ENCODE measurements around the gene CDH4. TPM values are rescaled to one million over a fixed set of nuclear protein-coding genes. Genes with fewer than 3 reads are reported as not detected.

The CDH4 gene
- total RNA-seq, 2 donors from 2014 or later: 0.07 to 0.94 TPM

GRCh38 chr20:61561111-61561830 is 309.2 kb downstream of the CDH4 start:
- H3K27me3 ChIP-seq: no peaks in the 10 kb centered on the region
- no peaks in the 10 kb centered on the region for H3K4me1 ChIP-seq
- no peak for DNase-seq (ENCODE audit: low spot score)
- no peak overlapping the region for H3K4me3 ChIP-seq
- H3K27ac ChIP-seq: no peak overlapping the region
- H3K36me3 ChIP-seq: no peaks in the 10 kb centered on the region
- TF ChIP-seq CTCF (IDR thresholded peaks at IDR 0.05): no peak
- H3K9me3 ChIP-seq: no peaks in the 10 kb centered on the region

- Histone ChIP-seq H3K4me3 (no peak overlapping the region), H3K9me3 (no peaks in the 10 kb centered on the region), H3K4me1 (no peaks in the 10 kb centered on the region), H3K27me3 (no peaks in the 10 kb centered on the region), H3K27ac (no peak overlapping the region), H3K36me3 (no peaks in the 10 kb centered on the region)
- TF ChIP-seq CTCF (IDR thresholded peaks at IDR 0.05): no peak
- no peak for DNase-seq (ENCODE audit: low spot score)
Observed at GRCh38 chr20:61562491-61562890, 310.4 kb downstream of the CDH4 start.

GRCh38 chr20:61562897-61563504 is 310.9 kb downstream of the CDH4 start:
- H3K36me3 ChIP-seq: no peaks in the 10 kb centered on the region
- DNase-seq (ENCODE audit: low spot score): no peak
- no peak for TF ChIP-seq CTCF (IDR thresholded peaks at IDR 0.05)
- H3K27ac ChIP-seq: no peak overlapping the region
- H3K27me3 ChIP-seq: no peaks in the 10 kb centered on the region
- no peaks in the 10 kb centered on the region for H3K9me3 ChIP-seq
- H3K4me1 ChIP-seq: no peaks in the 10 kb centered on the region
- H3K4me3 ChIP-seq: no peak overlapping the region

- DNase-seq (ENCODE audit: low spot score): no peak
- no peak overlapping the region for H3K4me3 ChIP-seq
- H3K27me3 ChIP-seq: no peaks in the 10 kb centered on the region
- no peak overlapping the region for H3K27ac ChIP-seq
- no peaks in the 10 kb centered on the region for H3K4me1 ChIP-seq
- no peak for TF ChIP-seq CTCF (IDR thresholded peaks at IDR 0.05)
- H3K36me3 ChIP-seq: no peaks in the 10 kb centered on the region
- H3K9me3 ChIP-seq: no peaks in the 10 kb centered on the region
Observed at GRCh38 chr20:61564628-61565027, 312.6 kb downstream of the CDH4 start.

GRCh38 chr20:61565791-61566190 is 313.7 kb downstream of the CDH4 start:
- no peaks in the 10 kb centered on the region for H3K9me3 ChIP-seq
- H3K36me3 ChIP-seq: no peaks in the 10 kb centered on the region
- H3K27me3 ChIP-seq: no peaks in the 10 kb centered on the region
- H3K27ac ChIP-seq: no peak overlapping the region
- no peak for DNase-seq (ENCODE audit: low spot score)
- H3K4me3 ChIP-seq: no peak overlapping the region
- TF ChIP-seq CTCF (IDR thresholded peaks at IDR 0.05): no peak
- no peaks in the 10 kb centered on the region for H3K4me1 ChIP-seq
